Nephron (organoid): ENCODE data around the gene FAM234B.

Experiments
- H3K27ac Mint-ChIP-seq, 3 experiments: 2 replicates each; pipeline ENCODE4 v1.8.0; 2020; ENCODE audit warnings: mixed read lengths in 3 of 3, mild to moderate bottlenecking in 2 of 3, moderate library complexity in 1 of 3
- H3K27me3 Mint-ChIP-seq: 2 replicates; pipeline ENCODE4 v1.8.0; 2021; ENCODE audit warnings: low read depth, mild to moderate bottlenecking, moderate library complexity, mixed read lengths
- H3K36me3 Mint-ChIP-seq: 2 replicates; pipeline ENCODE4 v1.8.0; 2020; ENCODE audit warnings: low read depth, mixed read lengths
- H3K4me1 Mint-ChIP-seq: 2 replicates; pipeline ENCODE4 v1.8.0; 2020; ENCODE audit warnings: mixed read lengths
- H3K4me3 Mint-ChIP-seq, 3 experiments: 2 replicates each; pipeline ENCODE4 v1.8.0; 2020; ENCODE audit warnings: mild to moderate bottlenecking in 3 of 3, mixed read lengths in 3 of 3, moderate library complexity in 2 of 3
- H3K9me3 Mint-ChIP-seq: 2 replicates; pipeline ENCODE4 v1.8.0; 2020; ENCODE audit warnings: mixed read lengths
- TF ChIP-seq, protein P1 (sequence below), 3 experiments: fragments of 200-600 bp; sonication (generic); IDR thresholded peaks; one replicate each; pipeline ENCODE4 v1.5.0; 2021; ENCODE audit warnings: antibody characterized with exemption in 3 of 3; ENCODE audit not compliant: unreplicated experiment in 3 of 3

FAM234B gene

DNA sequence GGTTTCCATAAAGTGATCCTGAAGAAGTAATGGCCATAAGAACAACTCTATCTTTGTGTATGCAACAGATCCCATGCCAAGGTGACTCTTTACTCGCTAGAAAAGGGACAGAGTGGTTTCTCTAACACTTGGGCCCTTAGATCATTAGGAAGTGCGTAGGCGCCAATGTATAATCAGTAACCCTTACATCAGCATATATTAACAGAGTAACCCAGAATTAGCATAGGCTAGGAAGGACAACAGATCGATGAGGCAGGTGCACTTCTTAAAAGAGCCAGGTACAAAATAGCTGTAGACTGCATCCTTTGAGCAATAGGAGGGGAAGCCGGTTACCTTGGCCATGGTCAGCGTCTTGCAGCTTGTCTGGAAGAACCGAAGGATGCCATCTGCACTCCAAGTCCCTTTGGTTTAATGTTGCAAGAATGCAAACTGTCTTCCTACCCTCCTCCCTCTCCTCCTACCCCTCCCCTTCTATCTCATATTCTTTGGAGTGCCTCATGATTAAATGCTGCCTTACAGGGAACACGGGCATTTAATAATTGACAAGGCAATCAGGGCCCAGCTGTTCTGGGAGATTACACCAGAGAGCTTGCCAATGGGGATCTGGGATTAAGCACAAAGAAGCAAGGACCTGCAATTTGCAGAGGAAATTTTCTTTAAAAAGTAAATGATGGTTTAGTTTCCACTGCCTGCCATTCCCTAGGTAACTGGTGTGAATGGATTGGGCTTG, 51.2 kb downstream of the FAM234B start:
- peaks cover 76% of the 10 kb centered on the region for H3K4me1 Mint-ChIP-seq
- H3K27me3 Mint-ChIP-seq, result peaks cover 4% of the 10 kb centered on the region
- peak overlapping the region; percentile 55 to 70 (median 64) for H3K27ac Mint-ChIP-seq
- H3K9me3 Mint-ChIP-seq, result no peaks in the 10 kb centered on the region
- no peaks in the 10 kb centered on the region for H3K36me3 Mint-ChIP-seq
- H3K4me3 Mint-ChIP-seq, result no peak overlapping the region
- TF ChIP-seq, protein P1, sequence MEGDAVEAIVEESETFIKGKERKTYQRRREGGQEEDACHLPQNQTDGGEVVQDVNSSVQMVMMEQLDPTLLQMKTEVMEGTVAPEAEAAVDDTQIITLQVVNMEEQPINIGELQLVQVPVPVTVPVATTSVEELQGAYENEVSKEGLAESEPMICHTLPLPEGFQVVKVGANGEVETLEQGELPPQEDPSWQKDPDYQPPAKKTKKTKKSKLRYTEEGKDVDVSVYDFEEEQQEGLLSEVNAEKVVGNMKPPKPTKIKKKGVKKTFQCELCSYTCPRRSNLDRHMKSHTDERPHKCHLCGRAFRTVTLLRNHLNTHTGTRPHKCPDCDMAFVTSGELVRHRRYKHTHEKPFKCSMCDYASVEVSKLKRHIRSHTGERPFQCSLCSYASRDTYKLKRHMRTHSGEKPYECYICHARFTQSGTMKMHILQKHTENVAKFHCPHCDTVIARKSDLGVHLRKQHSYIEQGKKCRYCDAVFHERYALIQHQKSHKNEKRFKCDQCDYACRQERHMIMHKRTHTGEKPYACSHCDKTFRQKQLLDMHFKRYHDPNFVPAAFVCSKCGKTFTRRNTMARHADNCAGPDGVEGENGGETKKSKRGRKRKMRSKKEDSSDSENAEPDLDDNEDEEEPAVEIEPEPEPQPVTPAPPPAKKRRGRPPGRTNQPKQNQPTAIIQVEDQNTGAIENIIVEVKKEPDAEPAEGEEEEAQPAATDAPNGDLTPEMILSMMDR (IDR thresholded peaks at IDR 0.05; ENCODE audit: unreplicated experiment in 3 of 3), result no peak

DNA sequence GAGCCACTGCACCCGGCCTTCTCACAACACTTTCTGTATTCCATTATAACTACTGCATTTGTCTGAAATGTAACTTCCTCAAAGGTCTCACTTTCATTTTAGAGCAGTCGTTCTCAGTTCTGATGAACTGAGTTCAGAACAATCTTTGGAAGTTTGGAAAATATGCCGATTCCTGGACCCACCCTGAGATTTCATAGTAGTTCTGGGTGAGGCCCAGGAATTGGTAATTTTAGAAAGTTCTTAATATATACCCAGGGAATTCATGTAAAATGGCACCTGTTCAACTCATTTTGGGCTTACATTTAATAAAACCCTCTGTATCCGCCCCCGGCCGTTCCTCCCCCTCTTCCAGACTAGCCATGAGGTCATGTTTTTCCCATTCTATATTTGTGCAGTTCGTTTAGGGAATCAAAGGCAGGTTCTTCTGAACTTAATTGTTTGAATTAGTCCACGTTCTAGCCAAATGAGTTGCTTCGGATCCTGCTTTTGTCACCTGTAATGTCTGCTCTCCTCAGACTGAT, 53.4 kb downstream of the FAM234B start:
- Mint-ChIP-seq H3K36me3 (no peaks in the 10 kb centered on the region), H3K4me1 (peaks cover 83% of the 10 kb centered on the region), H3K4me3 (peak overlapping the region in 1 of 3 experiments; percentile 22), H3K27ac (peak overlapping the region; percentile 85 to 98 (median 96)), H3K9me3 (no peaks in the 10 kb centered on the region), H3K27me3 (no peaks in the 10 kb centered on the region)
- TF ChIP-seq, protein P1 (IDR thresholded peaks at IDR 0.05; ENCODE audit: unreplicated experiment in 3 of 3), result no peak

DNA sequence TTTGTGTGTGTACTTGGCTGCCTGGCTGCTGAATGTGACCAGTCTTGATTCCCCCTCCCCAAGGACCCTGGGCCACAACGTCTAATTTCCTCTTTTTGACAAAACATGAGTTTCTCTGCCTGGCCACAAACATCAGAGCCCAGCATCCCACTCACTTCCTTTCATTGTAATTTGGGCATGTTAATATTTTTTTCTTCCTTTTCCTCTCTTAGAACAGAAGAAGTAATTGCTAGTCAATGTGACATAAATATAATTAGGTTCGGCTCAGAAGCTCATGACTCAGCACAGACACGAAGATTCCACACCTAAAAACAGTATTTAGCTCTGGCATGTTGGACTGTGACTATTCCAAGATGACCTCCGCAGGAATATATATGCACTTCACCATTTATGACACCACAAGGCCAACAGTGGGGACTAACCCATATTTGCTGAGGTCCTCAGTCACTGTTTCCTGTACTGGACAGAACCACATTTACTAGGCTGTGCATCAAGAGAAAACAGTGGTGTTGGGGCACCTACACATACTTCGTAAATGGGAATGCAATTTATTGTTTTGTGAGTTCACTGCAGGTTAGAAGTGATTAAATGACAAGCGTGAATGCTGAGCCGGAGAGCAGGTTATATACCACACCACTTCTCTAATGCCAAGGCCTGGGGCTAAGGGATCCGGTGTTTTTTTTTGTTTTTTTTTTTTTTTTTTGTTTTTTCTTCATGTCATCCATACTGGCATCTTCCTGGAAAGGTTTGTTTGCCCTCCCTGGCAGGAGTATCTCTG, 55.1 kb downstream of the FAM234B start:
- H3K27me3 Mint-ChIP-seq, result no peaks in the 10 kb centered on the region
- peak overlapping the region; percentile 21 to 66 (median 23) for H3K4me3 Mint-ChIP-seq
- H3K9me3 Mint-ChIP-seq, result no peaks in the 10 kb centered on the region
- H3K4me1 Mint-ChIP-seq, result peaks cover 75% of the 10 kb centered on the region
- peak overlapping the region; percentile 85 to 98 (median 96) for H3K27ac Mint-ChIP-seq
- H3K36me3 Mint-ChIP-seq, result no peaks in the 10 kb centered on the region
- TF ChIP-seq, protein P1 (IDR thresholded peaks at IDR 0.05; ENCODE audit: unreplicated experiment in 3 of 3), result no peak

DNA sequence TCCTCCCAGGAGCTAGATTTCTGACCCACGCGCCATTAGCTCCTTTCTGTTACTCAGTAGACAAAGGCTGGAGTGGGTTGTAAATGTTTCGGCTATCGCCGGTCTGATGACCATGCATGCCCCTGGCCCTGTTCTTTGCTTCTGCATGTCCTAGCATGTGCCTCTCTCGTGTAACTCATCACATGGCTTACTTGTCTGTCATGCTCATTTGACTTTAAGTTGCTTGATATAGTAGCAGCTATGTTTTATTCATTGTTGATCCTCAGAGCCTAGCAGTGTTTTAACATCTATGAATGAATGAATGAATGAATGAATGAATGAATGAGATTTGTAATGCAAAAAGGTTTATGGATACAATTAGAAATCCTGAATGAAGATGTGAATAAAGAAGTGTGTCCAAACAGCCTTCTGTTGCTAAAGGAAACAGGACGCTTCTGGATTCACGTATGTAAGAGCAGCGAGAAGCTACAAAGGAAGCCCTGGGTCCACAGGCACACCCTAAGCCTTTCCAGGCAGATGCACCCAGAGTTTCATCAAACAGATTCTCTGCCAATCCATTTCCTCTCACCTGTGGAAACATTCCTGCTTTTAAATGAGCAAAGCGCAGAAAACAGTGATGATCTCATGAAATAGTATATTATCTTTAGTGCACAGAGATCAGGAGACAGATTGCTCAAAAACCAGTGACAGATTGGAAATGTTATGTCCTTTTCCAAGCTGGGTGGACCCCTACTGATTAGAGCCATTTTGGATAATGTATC, 55.8 kb downstream of the FAM234B start:
- H3K4me3 Mint-ChIP-seq, result peak overlapping the region; percentile 76 to 86 (median 78)
- TF ChIP-seq, protein P1 (IDR thresholded peaks at IDR 0.05; ENCODE audit: unreplicated experiment in 3 of 3), result no peak
- H3K27ac Mint-ChIP-seq, result peak overlapping the region; percentile 96 to 98 (median 97)
- H3K4me1 Mint-ChIP-seq, result peaks cover 67% of the 10 kb centered on the region
- H3K27me3 Mint-ChIP-seq, result no peaks in the 10 kb centered on the region
- no peaks in the 10 kb centered on the region for H3K36me3 Mint-ChIP-seq
- no peaks in the 10 kb centered on the region for H3K9me3 Mint-ChIP-seq

DNA sequence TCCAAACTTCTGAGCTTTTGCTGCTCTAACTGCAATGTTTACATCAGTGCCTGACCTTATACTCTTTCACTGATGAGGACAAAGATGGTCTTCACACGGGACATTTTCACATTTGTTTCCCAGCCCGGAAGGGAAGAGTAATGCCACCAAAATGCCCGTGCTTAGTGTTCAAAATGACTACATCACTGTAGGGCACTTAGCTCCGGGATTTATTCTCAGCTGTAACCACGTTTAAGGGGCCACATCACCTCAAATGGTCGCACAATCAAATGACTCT, 56.4 kb downstream of the FAM234B start:
- H3K4me3 Mint-ChIP-seq, result peak overlapping the region; percentile 76 to 86 (median 78)
- peaks cover 62% of the 10 kb centered on the region for H3K4me1 Mint-ChIP-seq
- no peaks in the 10 kb centered on the region for H3K27me3 Mint-ChIP-seq
- no peaks in the 10 kb centered on the region for H3K9me3 Mint-ChIP-seq
- TF ChIP-seq, protein P1 (IDR thresholded peaks at IDR 0.05; ENCODE audit: unreplicated experiment in 3 of 3), result no peak
- H3K27ac Mint-ChIP-seq, result peak overlapping the region; percentile 96 to 98 (median 97)
- H3K36me3 Mint-ChIP-seq, result no peaks in the 10 kb centered on the region
